MCF 10A (cell line): ENCODE data around the gene OR8G1. TPM values are rescaled to one million over a fixed set of nuclear protein-coding genes. Genes with fewer than 3 reads are reported as not detected.

Source experiments
- BruUV-seq: library from RNA; stranded (reverse); fragments of 400-500 nt; replicated peaks from 2 replicates; lab custom pipeline; 2021; lab: Mats Ljungman, UMichigan
- CTCF ChIA-PET: fragments of 300-600 bp; sonication (Branson Sonifier 250); formaldehyde crosslinking; extraction: SDS; loops from one replicate; lab custom pipeline; 2021; ENCODE audit warnings: antibody characterized with exemption, inconsistent platforms; lab: Yijun Ruan, JAX
- POLR2A ChIA-PET: fragments of 300-600, 350-650 bp; sonication (Branson Sonifier 250); formaldehyde crosslinking; extraction: SDS; loops from one replicate; lab custom pipeline; 2020; ENCODE audit warnings: antibody characterized with exemption, inconsistent platforms; lab: Yijun Ruan, JAX
- DNase-seq: peaks from one replicate; pipeline ENCODE4 v3.0.0-alpha.2; 2018; ENCODE audit not compliant: unreplicated experiment
- H3K27ac Mint-ChIP-seq: one replicate; pipeline ENCODE4 v1.8.0; 2022; ENCODE audit warnings: mild to moderate bottlenecking, low read depth, mixed read lengths; ENCODE audit not compliant: unreplicated experiment
- H3K27me3 Mint-ChIP-seq: one replicate; pipeline ENCODE4 v1.8.0; 2022; ENCODE audit warnings: mixed read lengths; ENCODE audit not compliant: insufficient read depth, unreplicated experiment
- H3K36me3 Mint-ChIP-seq: one replicate; pipeline ENCODE4 v1.8.0; 2022; ENCODE audit warnings: mild to moderate bottlenecking, moderate library complexity, mixed read lengths; ENCODE audit not compliant: insufficient read depth, unreplicated experiment
- H3K4me1 Mint-ChIP-seq: one replicate; pipeline ENCODE4 v1.8.0; 2022; ENCODE audit warnings: mixed read lengths; ENCODE audit not compliant: insufficient read depth, unreplicated experiment
- H3K4me3 Mint-ChIP-seq: one replicate; pipeline ENCODE4 v1.8.0; 2022; ENCODE audit warnings: mild to moderate bottlenecking, moderate library complexity, mixed read lengths; ENCODE audit not compliant: unreplicated experiment
- H3K9me3 Mint-ChIP-seq: one replicate; pipeline ENCODE4 v1.8.0; 2022; ENCODE audit warnings: mixed read lengths; ENCODE audit not compliant: unreplicated experiment
- CTCF ChIP-seq: fragments of 200-600 bp; IDR thresholded peaks from one replicate; pipeline ENCODE4 v1.8.0; 2022; ENCODE audit warnings: antibody characterized with exemption, mild to moderate bottlenecking; ENCODE audit not compliant: unreplicated experiment
- intact Hi-C: fragments of 100-400 bp; cut with micrococcal nuclease; formaldehyde crosslinking; loops from 2 replicates; pipeline ENCODE4 v1.14.1; 2022
- total RNA-seq: library from RNA; stranded (reverse); gene quantifications from 2 replicates; pipeline ENCODE4 v1.2.3, GENCODE V29; 2022

Gene OR8G1
- total RNA-seq, 1 experiment from 2014 or later = not detected

GRCh38 chr11:124195189-124195734 lies 45.6 kb upstream of the OR8G1 start:
- TF ChIP-seq CTCF = peak; percentile 78
- Mint-ChIP-seq H3K4me3 (no peak overlapping the region), H3K27ac (no peak overlapping the region), H3K4me1 (peaks cover 4% of the 10 kb centered on the region), H3K9me3 (no peaks in the 10 kb centered on the region), H3K27me3 (peaks cover 28% of the 10 kb centered on the region), H3K36me3 (no peaks in the 10 kb centered on the region)
- intact Hi-C loops = loop anchor here (1.0 to 10.0 kb wide), 4 partner anchors 87 to 550 kb away; partner anchors contain the start of gene ZNF202
- ChIA-PET CTCF (interaction anchor here (0.6 to 4.3 kb wide), 20 partner anchors 8 to 440 kb away, joined by 3 to 61 read pairs (median 3); no protein-coding TSS in a partner anchor), POLR2A (interaction anchor here (1.3 kb wide), 1 partner anchor 118 kb away, joined by 4 read pairs; no protein-coding TSS in a partner anchor)
- peak; percentile 87 for DNase-seq
- BruUV-seq = no TSS peak

- BruUV-seq = no TSS peak
- intact Hi-C loops = loop anchor here (10.0 kb wide), 2 partner anchors 453 to 553 kb away; partner anchors contain the start of gene ZNF202
- peaks cover 16% of the 10 kb centered on the region for H3K27me3 Mint-ChIP-seq
- H3K27ac Mint-ChIP-seq = no peak overlapping the region
- peaks cover 4% of the 10 kb centered on the region for H3K4me1 Mint-ChIP-seq
- ChIA-PET POLR2A (interaction anchor here (0.6 kb wide), 1 partner anchor 21 kb away, joined by 3 read pairs; no protein-coding TSS in a partner anchor), CTCF (interaction anchor here (3.1 kb wide), 1 partner anchor 127 kb away, joined by 16 read pairs; no protein-coding TSS in a partner anchor)
- no peak for TF ChIP-seq CTCF
- H3K9me3 Mint-ChIP-seq = no peaks in the 10 kb centered on the region
- DNase-seq = no peak
- no peaks in the 10 kb centered on the region for H3K36me3 Mint-ChIP-seq
- H3K4me3 Mint-ChIP-seq = no peak overlapping the region
These were observed 42.9 kb upstream of the OR8G1 start for GRCh38 chr11:124197999-124198398.

DNA sequence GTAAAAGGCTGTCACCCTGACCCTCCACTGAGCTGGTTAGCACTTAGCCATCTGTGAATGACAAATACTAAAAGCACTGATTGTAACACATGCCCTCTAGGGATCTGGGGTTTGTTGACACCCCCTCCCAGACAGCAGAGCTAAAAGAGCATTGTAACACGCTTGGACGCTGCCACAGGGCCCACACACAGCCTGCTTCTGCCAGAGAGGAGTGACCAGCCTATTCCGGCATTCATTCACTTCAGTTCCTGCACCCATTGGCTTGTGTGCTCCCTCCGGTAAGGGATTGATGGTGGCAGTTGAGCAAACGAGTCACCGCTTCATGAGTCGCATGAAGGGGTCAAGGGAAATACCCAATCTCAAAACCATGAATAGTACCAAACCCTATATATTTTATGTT lies 42.0 kb upstream of the OR8G1 start:
- ChIA-PET POLR2A (no interaction called here), CTCF (interaction anchor here (0.8 to 3.1 kb wide), 2 partner anchors 128 to 130 kb away, joined by 3 to 16 read pairs; no protein-coding TSS in a partner anchor)
- H3K27me3 Mint-ChIP-seq = peaks cover 16% of the 10 kb centered on the region
- no peaks in the 10 kb centered on the region for H3K9me3 Mint-ChIP-seq
- H3K4me3 Mint-ChIP-seq = no peak overlapping the region
- DNase-seq = no peak
- no peak for TF ChIP-seq CTCF
- H3K36me3 Mint-ChIP-seq = no peaks in the 10 kb centered on the region
- intact Hi-C loops = loop anchor here (10.0 kb wide), 2 partner anchors 454 to 554 kb away; partner anchors contain the start of gene ZNF202
- no TSS peak for BruUV-seq
- H3K27ac Mint-ChIP-seq = no peak overlapping the region
- H3K4me1 Mint-ChIP-seq = peaks cover under 1% of the 10 kb centered on the region

DNA sequence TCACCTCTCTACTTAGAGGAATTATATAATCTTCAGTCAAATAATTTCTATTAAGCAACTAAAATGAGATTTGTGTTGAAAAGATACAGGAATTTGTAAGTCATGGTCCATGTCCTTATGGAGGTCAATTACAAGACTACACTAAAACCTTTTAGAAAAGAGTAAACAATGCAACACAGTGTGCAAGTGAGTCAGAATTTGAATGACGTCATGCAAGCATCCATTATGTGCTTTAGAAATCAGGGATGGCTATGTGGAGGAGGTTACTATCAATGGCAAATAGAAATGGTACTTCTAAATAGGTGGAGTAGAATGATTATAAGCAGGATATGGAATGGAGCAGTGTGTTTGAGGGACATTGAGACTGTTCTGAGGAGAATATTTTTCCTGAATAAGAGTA lies 41.2 kb upstream of the OR8G1 start:
- Mint-ChIP-seq H3K36me3 (no peaks in the 10 kb centered on the region), H3K9me3 (no peaks in the 10 kb centered on the region), H3K4me1 (no peaks in the 10 kb centered on the region), H3K4me3 (no peak overlapping the region), H3K27me3 (peaks cover 16% of the 10 kb centered on the region), H3K27ac (peak overlapping the region; percentile 24)
- ChIA-PET POLR2A (no interaction called here), CTCF (no interaction called here)
- peak; percentile 52 for DNase-seq
- TF ChIP-seq CTCF = no peak
- no TSS peak for BruUV-seq
- intact Hi-C loops = loop anchor here (10.0 kb wide), 2 partner anchors 455 to 555 kb away; partner anchors contain the start of gene ZNF202
